NCI-H345 treated with DMSO at 0.1 percent for 48 hours (cell line): ENCODE data around the gene DPP6.

Experiments used
- DNase-seq: peaks from one replicate; lab custom pipeline; 2025; ENCODE audit not compliant: unreplicated experiment; lab: John Stamatoyannopoulos, UW

DPP6 gene

DNA sequence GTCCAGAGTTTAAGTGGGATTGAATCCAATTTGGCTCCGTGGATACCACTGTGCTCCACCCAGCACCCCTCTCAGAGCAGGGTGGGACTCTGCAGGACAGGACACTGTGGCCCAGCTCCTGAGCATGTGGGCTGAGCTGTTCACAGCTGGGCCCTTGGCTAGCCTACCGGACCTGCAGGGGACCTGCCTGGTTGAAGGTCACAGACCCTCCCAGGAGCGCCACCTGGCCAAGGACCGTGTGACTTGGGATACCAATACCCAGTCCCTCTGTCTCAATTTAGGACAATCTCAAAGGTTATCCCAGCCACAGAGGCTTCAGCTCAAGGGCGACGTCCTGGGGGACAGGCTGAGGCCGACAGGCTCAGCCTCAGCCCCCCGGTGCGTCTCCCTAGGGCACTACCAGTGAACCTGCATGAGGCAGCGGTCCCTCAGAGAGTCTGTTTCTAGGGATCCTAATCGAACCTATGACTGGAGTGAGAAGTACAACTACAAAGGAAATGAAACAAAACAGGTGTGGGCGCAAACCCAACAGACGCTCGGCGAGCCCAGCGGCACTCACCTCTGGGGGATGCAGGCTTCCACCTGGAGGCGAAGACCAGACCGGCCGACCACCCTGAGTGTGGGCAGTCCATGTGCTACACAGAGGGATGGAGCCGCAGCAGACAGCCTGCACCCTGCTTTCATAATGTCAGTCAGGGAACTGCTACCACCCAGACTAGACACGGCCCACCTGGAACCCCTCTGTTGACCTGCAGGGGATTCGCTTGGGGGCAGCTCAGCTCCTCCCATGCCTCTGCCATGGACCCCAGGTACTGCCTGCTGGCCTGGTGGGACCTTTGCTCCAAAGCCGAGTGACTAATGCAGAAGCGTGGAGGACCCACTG lies 847.0 kb downstream of the DPP6 start:
- DNase-seq, result no peak

DNA sequence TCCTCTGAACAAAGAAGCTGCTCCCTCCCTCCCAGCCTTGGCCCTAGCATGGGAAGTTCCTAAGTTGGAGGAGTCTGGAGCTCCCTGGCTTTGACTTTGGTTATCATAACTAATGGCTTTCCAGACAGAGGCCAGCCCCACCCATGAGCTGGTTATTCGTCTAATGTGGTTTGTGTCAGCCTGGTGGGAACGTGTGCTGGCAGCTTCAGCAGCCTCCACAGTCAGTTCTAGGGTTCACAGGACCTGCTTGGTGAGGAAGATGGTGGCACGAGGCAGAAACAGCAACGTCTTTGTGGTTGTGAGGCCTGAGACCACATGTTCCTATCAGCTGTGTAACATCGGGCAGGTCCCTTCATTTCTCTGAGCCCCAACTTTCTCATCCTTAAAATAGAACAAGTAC lies 847.7 kb downstream of the DPP6 start:
- no peak for DNase-seq

DNA sequence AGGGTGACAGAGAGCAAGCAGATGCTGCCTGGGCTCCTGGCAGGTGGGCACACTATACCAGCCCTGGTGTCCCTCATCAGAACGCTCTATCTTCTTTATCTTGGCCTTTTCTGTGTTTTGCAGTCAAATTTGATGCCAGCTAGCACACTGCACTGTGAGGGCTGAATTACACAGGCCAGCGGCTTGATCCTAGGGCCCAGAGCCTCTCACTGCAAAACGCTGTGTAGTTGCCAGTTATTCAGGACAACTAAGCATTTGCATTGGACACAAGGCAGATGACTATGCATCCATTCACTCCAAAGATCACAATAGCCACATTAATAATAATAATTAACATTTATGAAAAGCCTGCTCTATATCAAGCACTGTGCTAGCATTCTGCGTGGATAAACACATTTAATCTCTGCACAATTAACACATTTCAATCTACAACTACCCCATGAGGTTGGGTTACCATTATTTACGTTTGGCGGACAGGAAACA lies 850.4 kb downstream of the DPP6 start:
- no peak for DNase-seq

DNA sequence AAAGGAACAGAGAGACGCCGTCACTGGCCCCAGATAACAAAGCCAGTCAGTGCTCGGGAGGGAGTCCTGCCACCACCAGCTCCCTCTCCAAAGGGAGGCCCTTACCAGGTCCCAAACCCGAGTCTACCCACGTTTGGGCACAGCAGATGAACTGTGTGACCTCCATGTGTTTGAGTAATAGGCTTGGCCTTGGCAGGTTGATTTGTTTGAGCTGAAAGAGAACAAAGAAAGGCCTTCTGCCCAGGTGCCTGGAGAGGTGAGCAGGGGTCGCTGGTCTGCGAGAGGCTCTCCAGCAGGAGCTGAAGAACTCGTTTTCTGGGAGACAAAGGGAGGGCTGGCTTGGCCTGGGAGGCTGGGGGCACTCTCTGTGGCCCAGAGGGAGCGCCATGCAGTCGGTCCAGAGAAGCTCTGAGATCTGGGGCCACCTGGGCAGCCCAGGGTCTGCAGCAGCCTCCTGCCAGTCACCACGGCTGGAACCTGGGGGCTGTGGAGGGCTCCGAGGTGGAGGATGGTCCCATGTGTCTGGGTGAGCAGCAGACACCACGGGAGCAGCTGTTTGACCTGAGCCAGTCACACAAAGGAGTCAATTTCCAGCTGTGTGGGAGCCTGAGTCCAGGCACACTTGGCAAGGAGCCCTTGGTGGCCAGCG lies 851.0 kb downstream of the DPP6 start:
- no peak for DNase-seq

DNA sequence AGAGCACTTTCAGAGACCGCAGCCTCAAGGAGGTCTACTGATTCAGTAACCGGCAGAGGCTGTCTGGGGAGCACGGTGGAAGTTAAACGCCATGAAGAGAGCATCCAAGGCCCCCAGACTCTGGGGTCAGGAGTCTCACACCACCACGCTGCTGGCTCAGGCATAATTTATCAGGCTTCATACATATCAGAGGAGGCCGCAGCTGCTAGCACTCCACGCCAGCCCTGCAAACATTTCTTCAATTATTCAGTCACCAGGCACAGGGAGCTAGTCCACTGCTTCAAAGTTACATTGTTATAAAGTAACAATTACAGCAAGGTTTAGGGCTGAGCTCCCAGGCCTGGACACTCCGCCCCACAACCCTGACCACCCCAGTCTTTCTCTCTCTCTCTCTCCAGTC lies 852.9 kb downstream of the DPP6 start:
- no peak for DNase-seq

DNA sequence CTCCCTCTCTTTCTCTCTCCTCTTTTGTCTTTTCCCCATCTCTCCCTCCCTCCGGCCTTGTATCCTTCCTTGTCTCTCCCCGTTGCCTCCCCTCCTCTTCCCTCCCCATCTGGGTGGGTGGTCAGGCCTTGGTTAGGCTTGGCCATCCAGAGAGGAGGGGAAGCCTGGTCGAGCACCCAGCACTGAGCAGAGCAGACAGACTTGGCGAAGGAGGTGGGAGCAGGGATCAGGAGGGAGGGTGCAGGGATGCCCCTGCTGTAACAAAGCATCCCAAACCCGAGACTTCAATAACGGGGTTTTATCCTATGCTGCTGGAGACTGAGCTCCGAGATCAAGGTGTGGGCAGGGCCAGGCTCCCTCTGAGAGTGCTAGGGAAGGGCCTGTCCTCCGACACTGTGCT lies 853.4 kb downstream of the DPP6 start:
- no peak for DNase-seq

DNA sequence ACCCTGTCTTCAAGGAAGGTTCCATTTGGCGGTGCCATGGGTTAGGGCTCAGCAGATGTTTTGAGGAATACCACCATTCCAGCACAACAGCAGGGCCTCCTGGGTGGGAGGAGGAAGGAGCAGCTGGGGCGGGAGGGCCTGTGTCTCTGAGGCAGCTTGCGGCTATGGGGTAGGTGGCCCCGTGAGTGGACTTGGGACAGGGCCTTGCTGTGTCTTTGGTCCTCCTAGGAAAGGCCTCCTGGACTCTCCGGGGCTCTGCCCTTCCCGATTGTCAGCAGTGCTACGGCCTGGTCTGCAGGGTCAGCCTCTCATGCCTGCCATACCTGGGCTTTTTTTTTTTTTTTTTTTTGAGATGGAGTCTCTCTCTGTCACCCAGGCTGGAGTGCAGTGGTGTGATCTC lies 854.0 kb downstream of the DPP6 start:
- DNase-seq, result no peak

DNA sequence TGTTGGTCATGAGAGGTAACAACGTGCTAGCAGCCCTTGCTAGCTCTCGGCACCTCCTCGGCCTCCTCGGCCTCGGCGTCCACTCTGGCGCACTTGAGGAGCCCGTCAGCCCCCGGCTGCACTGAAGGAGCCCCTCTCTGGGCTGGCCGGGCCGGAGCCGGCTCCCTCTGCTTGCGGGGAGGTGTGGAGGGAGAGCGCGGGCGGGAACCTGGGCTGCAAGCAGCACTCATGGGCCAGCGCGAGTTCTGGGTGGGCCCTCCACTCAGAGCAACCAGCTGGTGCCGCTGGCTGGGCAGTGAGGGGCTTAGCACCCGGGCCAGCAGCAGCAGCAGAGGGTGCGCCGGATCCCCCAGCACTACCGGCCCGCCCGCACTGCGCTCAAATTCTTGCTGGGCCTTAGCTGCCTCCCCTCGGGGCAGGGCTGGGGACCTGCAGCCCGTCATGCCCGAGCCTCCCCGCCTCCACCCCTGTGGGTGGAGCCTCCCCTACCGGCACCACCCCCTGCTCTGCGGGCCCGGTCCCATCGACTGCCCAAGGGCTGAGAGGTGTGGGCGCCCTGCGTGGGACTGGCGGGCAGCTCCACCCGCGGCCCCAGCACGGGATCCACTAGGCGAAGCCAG lies 854.6 kb downstream of the DPP6 start:
- DNase-seq, result no peak

DNA sequence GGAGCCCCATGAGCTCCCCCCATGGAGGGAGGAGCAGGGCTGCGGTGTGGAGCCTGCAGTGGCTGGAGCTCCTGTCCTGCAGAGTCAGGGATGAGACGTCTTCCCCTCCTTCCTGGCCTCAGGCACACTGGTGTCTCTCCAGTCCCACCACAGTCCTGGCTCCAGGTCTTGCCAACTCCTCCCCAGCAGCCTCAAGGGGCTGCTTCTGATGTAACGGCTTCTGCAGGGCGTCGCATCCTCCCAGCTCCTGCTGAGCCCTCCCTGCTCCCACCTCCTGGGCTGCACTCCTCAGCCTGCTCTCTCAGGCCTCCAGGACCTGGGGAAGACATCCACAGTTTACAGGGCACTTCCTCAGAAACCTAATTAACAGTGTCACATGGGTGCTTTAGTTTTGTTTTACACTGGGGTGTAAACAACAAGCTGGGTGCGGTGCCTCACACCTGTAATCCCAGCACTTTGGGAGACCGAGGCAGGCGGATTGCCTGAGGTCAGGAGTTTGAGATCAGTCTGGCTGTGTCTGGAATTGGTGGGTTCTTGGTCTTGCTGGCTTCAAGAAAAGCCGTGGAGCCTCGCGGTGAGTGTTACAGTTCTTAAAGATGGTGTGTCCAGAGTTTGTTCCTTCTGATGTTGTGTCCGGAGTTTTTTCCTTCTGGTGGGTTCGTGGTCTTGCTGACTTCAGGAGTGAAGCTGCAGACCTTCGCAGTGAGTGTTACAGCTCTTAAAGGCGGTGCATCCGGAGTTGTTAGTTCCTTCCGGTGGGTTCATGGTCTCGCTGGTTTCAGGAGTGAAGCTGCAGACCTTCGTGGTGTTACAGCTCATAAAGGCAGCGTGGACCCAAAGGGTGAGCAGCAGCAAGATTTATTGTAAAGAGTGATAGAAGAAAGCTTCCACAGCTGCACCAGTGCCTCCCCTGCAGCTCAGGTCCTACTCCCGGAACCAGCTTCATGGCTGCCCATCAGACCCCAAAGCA lies 855.7 kb downstream of the DPP6 start:
- DNase-seq, result no peak

DNA sequence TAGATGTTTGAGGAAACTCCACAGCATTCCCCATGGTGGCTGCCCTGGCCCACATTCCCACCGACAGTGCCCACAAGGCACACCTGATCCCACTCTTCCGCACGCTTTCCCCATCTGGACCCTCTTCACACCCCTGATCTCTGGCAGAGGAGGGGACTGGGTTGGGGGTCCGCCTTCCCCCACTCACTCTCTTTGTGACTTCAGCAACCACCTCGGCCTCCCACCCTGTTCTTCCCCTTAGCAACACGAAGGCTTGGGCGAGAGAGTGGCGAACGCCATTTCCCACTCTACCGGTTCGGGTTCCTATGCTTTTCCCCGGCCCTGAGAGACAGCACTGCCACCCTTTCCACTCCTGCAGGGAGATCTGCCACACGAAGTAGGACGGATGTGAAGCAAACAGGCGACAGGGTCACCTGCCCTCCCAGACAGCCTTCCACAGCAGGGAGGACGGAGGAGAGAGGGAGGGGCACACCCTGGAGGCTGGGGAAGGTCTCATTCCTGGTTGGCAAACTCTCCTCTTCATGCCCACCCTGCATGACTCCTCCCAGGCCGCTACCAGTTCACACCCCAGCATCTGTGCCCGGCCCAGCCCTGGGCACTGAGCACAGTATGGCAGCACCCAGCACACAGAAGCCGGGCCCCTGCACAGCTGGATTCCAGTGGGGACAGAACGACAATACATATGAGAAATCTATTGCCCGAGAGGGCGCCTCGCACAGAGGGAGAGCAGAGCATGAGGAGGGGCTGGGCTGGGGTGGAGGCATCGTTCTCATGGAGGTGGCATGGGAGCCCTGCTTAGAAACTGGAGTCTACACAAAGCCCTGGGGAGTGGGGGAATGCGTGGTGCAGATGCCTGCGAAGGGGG lies 857.3 kb downstream of the DPP6 start:
- no peak for DNase-seq

DNA sequence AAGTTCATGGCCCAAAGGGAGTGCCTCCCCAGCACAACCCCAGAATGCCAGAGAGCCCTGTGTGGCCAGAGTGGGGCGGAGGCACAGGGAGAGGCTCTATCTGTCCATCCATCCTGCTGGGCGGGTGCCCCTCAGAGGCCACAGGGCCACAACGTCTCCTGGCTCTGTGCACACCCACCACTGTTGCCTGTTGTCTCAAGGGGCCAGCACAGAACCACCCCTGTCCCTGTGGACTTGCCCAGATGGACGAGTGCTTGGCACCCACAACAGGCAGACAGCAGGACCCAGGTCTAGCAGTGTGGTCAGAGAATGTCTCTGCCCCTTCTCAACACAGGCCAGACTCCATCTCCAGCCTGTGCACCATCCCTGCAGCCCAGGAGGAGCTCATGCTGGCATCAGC lies 857.9 kb downstream of the DPP6 start:
- DNase-seq, result no peak

DNA sequence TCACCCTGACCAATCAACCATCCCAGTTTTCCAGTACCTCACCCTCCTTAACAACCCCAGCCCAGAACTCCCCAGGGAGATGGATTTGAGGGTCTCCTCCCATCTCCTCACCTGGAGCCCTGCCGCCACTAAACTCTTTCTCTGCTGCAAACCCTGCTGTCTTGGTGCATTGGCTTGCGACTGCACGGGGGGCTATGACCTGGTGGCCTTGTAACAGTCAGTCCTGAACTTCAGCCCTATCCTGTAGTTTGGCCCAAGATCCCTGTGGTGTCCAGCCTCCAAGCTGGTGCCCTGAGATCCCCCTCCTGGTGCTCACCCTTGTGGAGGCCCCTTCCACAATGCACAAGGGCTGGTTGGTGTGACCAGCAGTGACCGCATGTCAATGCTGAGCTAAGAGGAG lies 858.8 kb downstream of the DPP6 start:
- DNase-seq, result no peak

DNA sequence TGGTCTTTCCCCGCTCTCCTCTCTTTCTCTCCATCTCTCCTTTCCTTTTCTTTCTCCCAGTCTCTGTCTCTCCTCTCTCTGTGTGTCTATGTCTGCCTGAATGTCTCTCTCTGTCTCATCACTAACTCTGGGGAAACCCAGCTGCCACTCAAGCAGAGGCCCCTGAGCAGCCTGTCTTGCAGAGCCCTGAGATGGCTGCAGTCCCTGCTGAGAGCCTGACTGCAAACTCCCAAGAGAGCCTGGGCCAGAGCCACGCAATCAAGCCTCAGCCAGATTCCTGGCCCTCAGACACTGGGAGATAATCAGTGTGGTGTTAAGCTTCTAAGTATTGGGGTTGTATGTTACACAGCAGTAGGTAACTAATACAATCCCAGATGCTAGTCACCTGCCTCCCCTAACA lies 859.2 kb downstream of the DPP6 start:
- DNase-seq, result no peak

DNA sequence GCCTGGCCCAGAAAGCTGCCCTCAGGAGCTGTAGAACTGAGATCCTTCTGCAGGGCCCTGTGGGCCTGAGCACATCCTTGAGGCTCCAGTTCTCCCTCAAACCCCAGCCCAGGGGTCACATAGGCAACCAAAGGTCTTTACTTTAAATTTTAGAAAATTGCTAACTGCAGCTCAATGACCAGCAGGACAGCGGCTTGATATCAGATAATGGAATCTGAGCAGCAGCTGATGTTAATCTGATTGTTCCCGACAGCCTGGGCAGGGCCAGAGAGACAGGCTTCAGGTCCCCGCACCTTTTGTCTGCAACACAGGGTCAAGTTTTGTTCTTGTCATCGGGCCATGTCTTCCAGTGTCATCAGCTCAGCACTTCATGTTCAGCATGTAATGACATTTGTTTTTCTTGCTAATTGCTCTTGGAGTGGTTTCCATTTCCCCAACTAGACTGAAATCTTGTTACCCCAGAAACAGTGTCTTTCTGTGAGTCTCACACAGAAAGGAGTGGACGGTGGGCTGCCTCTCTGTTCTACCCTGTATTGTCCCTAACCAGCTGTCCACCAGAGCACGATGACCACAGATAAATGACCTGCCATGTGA lies 859.8 kb downstream of the DPP6 start:
- DNase-seq, result no peak

DNA sequence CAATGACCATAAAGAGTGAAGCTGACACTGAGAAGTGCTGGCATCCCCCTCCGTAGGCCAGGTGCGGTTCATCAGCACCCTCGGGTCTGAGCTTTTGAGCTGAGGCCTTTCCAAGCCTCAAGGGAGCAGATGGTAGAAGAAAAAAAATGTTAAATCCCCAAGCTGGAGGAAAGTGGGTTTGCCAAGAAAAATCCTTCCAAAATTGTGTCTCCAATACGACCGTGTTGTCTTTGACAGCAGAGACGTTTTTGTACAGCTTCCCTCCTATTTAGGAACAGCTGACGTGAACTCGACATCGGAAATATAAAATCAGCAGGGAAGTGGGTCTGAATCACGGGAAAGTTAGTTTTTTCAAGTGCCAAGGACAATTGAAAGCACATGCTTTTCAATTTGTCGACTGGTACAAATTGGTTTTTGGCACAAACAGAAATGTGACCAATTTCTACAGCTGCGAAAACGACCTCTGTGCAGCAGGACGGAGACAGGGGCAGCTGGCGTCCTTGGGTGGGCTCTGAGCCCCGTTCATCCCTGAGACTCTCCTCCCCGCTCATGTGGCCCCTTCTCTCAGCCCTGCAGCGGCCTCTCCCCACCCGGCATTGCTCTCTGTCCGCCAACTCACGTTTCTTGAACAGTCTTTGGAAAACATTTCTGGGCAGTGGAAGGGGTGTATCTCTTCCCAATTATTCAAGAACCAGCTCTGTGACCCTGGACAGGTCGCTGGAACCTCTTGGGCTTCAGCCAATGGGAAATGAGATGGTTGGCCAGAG lies 860.9 kb downstream of the DPP6 start:
- DNase-seq, result no peak

DNA sequence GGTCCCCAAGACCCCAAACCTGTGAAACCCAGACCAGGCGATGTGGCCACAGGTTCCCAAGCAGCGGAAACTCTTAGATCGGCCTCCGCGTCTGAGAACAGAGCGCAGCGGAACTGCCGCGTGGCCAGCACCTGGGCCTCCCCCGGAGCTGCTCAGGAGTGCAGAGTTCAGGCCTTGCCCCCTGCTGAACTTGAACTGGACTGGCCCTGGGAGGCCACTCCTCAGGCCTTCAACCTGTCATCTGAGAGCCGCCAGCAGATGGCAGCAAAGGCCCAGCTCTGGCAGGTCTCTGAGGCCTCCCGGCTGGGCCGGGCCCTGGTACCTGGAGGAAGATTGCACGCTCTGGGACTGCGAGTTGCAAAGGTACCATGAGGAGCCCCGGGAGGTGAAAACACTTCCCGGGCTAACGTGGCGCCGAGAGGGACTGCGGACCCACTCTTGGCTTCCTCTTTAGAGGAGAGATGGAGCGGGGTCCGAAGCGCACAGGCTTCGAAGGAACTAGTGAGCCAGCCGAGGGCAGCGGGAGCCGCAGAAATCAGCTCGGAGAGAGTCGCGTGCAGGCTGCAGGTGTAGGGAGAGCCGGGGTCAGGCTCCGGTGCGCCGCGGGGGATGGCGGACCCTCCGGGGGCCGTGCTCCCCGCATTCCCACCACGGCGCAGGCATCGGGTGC lies 861.6 kb downstream of the DPP6 start:
- DNase-seq, result peak; percentile 46

DNA sequence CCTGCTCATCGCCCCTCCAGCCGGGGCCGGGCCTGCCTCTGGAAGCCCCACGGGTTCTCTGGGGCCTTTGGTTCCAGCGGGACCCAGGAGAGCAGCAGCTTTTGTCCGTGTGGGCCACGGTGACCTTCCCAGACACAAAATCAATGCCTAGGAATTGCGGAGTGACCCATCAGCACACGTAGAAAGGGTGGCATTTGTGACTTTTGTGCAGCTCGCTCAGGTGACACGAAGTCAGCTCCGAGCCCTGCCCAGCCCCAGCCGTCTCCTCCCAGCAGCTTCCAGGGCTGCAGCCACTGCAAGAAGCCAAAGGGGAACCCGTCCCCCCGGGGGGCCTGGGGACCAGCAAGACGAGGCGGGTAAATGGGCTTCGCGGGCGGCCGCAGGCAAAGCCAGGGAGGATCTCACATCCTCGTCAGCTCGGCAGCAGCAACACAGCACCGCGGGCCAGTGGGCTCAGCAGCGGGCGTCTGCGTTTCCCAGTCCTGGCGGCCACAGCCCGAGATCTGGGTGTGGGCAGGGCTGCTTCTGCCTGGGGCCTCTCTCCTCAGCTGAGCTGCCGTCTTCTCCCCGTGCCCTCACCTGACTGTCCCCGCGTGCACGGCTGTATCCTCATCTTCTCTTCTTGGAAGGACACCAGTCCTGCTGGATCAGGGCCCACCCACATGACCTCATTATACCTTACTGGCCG lies 862.3 kb downstream of the DPP6 start:
- DNase-seq, result no peak

DNA sequence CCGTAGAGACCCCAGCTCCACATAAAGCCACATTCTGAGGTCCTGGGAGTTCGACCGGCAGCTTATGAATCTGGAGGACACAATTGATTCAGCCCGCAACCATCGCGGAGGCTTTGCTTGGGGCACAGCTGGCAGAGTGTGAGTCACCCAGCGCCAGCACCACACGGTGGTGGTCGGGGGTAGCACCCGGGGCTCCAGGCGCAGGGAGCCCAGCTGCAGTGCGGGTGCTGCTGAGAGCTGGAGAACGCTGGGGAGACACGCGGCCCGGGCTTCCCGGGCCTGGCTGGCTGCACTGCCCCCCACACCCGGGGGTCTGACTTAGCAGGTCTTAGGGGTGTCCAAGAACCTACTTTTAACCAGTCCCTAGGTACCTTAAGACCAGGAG lies 862.8 kb downstream of the DPP6 start:
- no peak for DNase-seq
